Loucy (cell line): ENCODE data around the gene FCN3.

Source experiments
- EZH2phosphoT487 ChIP-seq: fragments of 200-600 bp; IDR thresholded peaks from 2 replicates; pipeline ENCODE4 v1.6.1; 2018; ENCODE audit warnings: antibody characterized with exemption, mild to moderate bottlenecking, moderate library complexity, borderline replicate concordance
- TF ChIP-seq, protein P1 (sequence below): fragments of 200-600 bp; sonication (generic); conservative IDR thresholded peaks from 2 replicates; pipeline ENCODE4 v1.5.1; 2014; ENCODE audit warnings: mild to moderate bottlenecking, antibody characterized with exemption, low read length

DNA sequence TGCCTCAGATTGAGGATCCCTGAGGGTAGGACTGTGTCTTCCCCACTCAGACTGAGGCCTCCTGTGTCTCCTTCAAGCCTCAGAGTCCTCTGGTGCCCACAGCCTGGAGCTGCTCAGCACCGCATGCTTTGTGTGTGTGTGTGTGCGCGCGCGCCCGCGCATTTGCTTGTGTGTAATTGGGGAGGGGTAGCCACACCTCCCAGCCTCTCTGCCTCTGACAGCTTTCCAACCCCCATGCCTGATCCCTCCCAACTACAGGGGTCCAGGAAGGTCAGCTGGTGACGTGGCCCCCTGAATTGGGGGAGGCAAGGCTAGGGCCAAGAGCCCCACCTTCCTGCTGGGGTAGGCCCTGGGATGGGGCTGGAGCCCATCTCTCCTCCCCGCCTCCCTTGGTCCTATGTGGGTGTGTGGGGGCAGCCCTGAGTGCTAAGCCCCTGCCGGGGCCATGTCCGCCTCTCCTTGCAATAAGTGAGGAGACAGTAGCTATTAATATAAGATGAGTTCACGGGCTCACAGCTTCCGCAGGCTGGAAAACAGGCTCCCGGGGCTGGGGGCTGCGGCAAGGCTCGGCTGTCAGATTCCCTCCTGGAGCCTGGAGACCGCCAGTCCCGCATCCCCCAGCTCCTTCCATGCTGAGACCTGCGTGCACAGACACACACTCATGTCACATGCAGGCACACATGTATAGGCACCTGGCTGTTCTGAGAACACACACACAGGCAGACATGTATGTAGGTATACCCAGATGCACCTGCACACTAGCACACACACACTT, 24.8 kb upstream of the FCN3 start:
- TF ChIP-seq, protein P1, sequence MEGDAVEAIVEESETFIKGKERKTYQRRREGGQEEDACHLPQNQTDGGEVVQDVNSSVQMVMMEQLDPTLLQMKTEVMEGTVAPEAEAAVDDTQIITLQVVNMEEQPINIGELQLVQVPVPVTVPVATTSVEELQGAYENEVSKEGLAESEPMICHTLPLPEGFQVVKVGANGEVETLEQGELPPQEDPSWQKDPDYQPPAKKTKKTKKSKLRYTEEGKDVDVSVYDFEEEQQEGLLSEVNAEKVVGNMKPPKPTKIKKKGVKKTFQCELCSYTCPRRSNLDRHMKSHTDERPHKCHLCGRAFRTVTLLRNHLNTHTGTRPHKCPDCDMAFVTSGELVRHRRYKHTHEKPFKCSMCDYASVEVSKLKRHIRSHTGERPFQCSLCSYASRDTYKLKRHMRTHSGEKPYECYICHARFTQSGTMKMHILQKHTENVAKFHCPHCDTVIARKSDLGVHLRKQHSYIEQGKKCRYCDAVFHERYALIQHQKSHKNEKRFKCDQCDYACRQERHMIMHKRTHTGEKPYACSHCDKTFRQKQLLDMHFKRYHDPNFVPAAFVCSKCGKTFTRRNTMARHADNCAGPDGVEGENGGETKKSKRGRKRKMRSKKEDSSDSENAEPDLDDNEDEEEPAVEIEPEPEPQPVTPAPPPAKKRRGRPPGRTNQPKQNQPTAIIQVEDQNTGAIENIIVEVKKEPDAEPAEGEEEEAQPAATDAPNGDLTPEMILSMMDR = no peak
- no peak for TF ChIP-seq EZH2phosphoT487
